HG02943 (cell line): ENCODE measurements around the gene ZBTB7C.

Experiments used
- ATAC-seq: cut with Tn5 transposase; IDR thresholded peaks from one replicate; pipeline ENCODE4 v1.9.1; 2021; ENCODE audit warnings: mild to moderate bottlenecking, low read depth, moderate library complexity; ENCODE audit not compliant: unreplicated experiment

Gene ZBTB7C

GRCh38 chr18:48106976-48107781 is 302.0 kb downstream of the ZBTB7C start:
- ATAC-seq, result no peak

GRCh38 chr18:48106498-48106897 is 302.7 kb downstream of the ZBTB7C start:
- ATAC-seq, result no peak

GRCh38 chr18:48105317-48105716 is 303.9 kb downstream of the ZBTB7C start:
- ATAC-seq, result no peak

GRCh38 chr18:48104705-48105104 is 304.5 kb downstream of the ZBTB7C start:
- ATAC-seq, result no peak

GRCh38 chr18:48100651-48101165 is 308.5 kb downstream of the ZBTB7C start:
- no peak for ATAC-seq

- no peak for ATAC-seq
Measured at GRCh38 chr18:48100165-48100575, 309.0 kb downstream of the ZBTB7C start.

- ATAC-seq, result no peak
Measured at GRCh38 chr18:48099481-48100164, 309.6 kb downstream of the ZBTB7C start.

- ATAC-seq, result no peak
Measured at GRCh38 chr18:48098538-48098937, 310.6 kb downstream of the ZBTB7C start.

- ATAC-seq, result no peak
Measured at GRCh38 chr18:48098007-48098406, 311.2 kb downstream of the ZBTB7C start.

- no peak for ATAC-seq
Measured at GRCh38 chr18:48095726-48096125, 313.5 kb downstream of the ZBTB7C start.

- no peak for ATAC-seq
Measured at GRCh38 chr18:48093104-48093503, 316.1 kb downstream of the ZBTB7C start.

- no peak for ATAC-seq
Measured at GRCh38 chr18:48091869-48092497, 317.2 kb downstream of the ZBTB7C start.

- ATAC-seq, result no peak
Measured at GRCh38 chr18:48090702-48091101, 318.5 kb downstream of the ZBTB7C start.

- no peak for ATAC-seq
Measured at GRCh38 chr18:48090021-48090420, 319.2 kb downstream of the ZBTB7C start.

- ATAC-seq, result no peak
Measured at GRCh38 chr18:48085781-48086487, 323.2 kb downstream of the ZBTB7C start.

GRCh38 chr18:48084858-48085257 is 324.3 kb downstream of the ZBTB7C start:
- no peak for ATAC-seq

GRCh38 chr18:48084041-48084757 is 325.0 kb downstream of the ZBTB7C start:
- no peak for ATAC-seq

- ATAC-seq, result no peak
Measured at GRCh38 chr18:48080546-48080945, 328.6 kb downstream of the ZBTB7C start.

GRCh38 chr18:48079885-48080284 is 329.3 kb downstream of the ZBTB7C start:
- ATAC-seq, result no peak

- no peak for ATAC-seq
Measured at GRCh38 chr18:48078448-48078847, 330.7 kb downstream of the ZBTB7C start.
